GM23338 (cell line): ENCODE measurements around the gene DDI2. TPM values are rescaled to one million over a fixed set of nuclear protein-coding genes. Genes with fewer than 3 reads are reported as not detected.

Source experiments
- ATAC-seq: fragments of 200-7000 bp; cut with Tn5 transposase; 3 replicates; pipeline ENCODE4 v1.9.1; 2020
- DNase-seq: peaks from one replicate; pipeline ENCODE4 v3.0.0-alpha.2; 2015; ENCODE audit warnings: low spot score
- H2AFZ ChIP-seq: fragments of 200-600 bp; sonication (generic); 2 replicates; pipeline ENCODE4 v1.8.0; 2016; ENCODE audit warnings: antibody characterized with exemption, mild to moderate bottlenecking, moderate library complexity
- H3F3A ChIP-seq: fragments of 200-600 bp; sonication (generic); replicated peaks from 2 replicates; pipeline ENCODE4 v1.8.0; 2017; ENCODE audit warnings: antibody characterized with exemption, mixed run types, low read depth
- H3K27ac ChIP-seq: fragments of 200-600 bp; sonication (generic); 2 replicates; pipeline ENCODE4 v1.6.1; 2016; ENCODE audit warnings: low read depth
- H3K27me3 ChIP-seq: fragments of 200-600 bp; sonication (generic); 2 replicates; pipeline ENCODE4 v1.8.0; 2016; ENCODE audit warnings: mild to moderate bottlenecking, mixed run types, moderate library complexity; ENCODE audit not compliant: insufficient read depth
- H3K36me3 ChIP-seq: fragments of 200-600 bp; sonication (generic); 2 replicates; pipeline ENCODE4 v1.8.0; 2016; ENCODE audit warnings: mild to moderate bottlenecking; ENCODE audit not compliant: insufficient read depth
- H3K4me1 ChIP-seq: fragments of 200-600 bp; sonication (generic); 2 replicates; pipeline ENCODE4 v1.8.0; 2016; ENCODE audit warnings: mild to moderate bottlenecking, moderate library complexity; ENCODE audit not compliant: insufficient read depth
- H3K4me2 ChIP-seq: fragments of 200-600 bp; sonication (generic); 2 replicates; pipeline ENCODE4 v1.7.1; 2017; ENCODE audit warnings: mixed run types
- H3K4me3 ChIP-seq: fragments of 200-600 bp; sonication (generic); 2 replicates; pipeline ENCODE4 v1.6.1; 2016; ENCODE audit warnings: mixed run types
- H3K79me2 ChIP-seq: fragments of 200-600 bp; sonication (generic); replicated peaks from 2 replicates; pipeline ENCODE4 v1.8.0; 2017; ENCODE audit warnings: mild to moderate bottlenecking; ENCODE audit not compliant: insufficient read depth
- H3K9me2 ChIP-seq: fragments of 200-600 bp; sonication (generic); 2 replicates; pipeline ENCODE4 v1.8.0; 2017; ENCODE audit not compliant: insufficient read depth
- H4K20me1 ChIP-seq: fragments of 200-600 bp; sonication (generic); replicated peaks from 2 replicates; pipeline ENCODE4 v1.8.0; 2017; ENCODE audit warnings: mild to moderate bottlenecking; ENCODE audit not compliant: insufficient read depth
- H3K27ac Mint-ChIP-seq: 2 replicates; pipeline ENCODE4 v1.8.0; 2020; ENCODE audit warnings: inconsistent platforms, mild to moderate bottlenecking, moderate library complexity, mixed read lengths
- H3K27me3 Mint-ChIP-seq: 3 replicates; pipeline ENCODE4 v1.8.0; 2022; ENCODE audit warnings: low read depth, mild to moderate bottlenecking, moderate library complexity, mixed read lengths, inconsistent platforms; ENCODE audit not compliant: insufficient read depth, poor library complexity
- H3K36me3 Mint-ChIP-seq: 3 replicates; pipeline ENCODE4 v1.8.0; 2021; ENCODE audit warnings: low read depth, mild to moderate bottlenecking, inconsistent platforms, moderate library complexity, mixed read lengths
- H3K4me1 Mint-ChIP-seq: 3 replicates; pipeline ENCODE4 v1.8.0; 2020; ENCODE audit warnings: mild to moderate bottlenecking, inconsistent platforms, mixed read lengths
- H3K4me3 Mint-ChIP-seq: 3 replicates; pipeline ENCODE4 v1.8.0; 2021; ENCODE audit warnings: moderate library complexity, mild to moderate bottlenecking, inconsistent platforms, mixed read lengths
- H3K9me3 Mint-ChIP-seq: 3 replicates; pipeline ENCODE4 v1.8.0; 2020; ENCODE audit warnings: moderate library complexity, mild to moderate bottlenecking, inconsistent platforms, mixed read lengths
- CREB1 ChIP-seq: fragments of 250-450 bp; sonication (Bioruptor Pico); IDR thresholded peaks from 2 replicates; pipeline ENCODE4 v1.5.0; 2020; ENCODE audit warnings: low read depth, mild to moderate bottlenecking, moderate library complexity
- CTCF ChIP-seq, 2 experiments: fragments of 200-600 bp in 1 of 2; sonication (generic) in 1 of 2; conservative IDR thresholded peaks; 2 replicates each; pipeline versions ENCODE4 v1.5.1 to v1.6.1; 2016 to 2017; ENCODE audit warnings: antibody characterized with exemption in 2 of 2, low read depth in 2 of 2, mild to moderate bottlenecking in 2 of 2, moderate library complexity in 1 of 2
- ETS1 ChIP-seq: IDR thresholded peaks from 2 replicates; pipeline ENCODE4 v1.6.1; 2016; ENCODE audit warnings: antibody characterized with exemption
- EZH2 ChIP-seq: fragments of 200-600 bp; sonication (generic); IDR thresholded peaks from one replicate; pipeline ENCODE4 v1.8.0; 2017; ENCODE audit warnings: antibody characterized with exemption, mild to moderate bottlenecking, low read depth; ENCODE audit not compliant: unreplicated experiment
- EZH2phosphoT487 ChIP-seq: fragments of 200-600 bp; sonication (generic); IDR thresholded peaks from one replicate; pipeline ENCODE4 v1.8.1; 2018; ENCODE audit warnings: antibody characterized with exemption; ENCODE audit not compliant: unreplicated experiment
- JUNB ChIP-seq: IDR thresholded peaks from one replicate; pipeline ENCODE4 v1.6.1; 2016; ENCODE audit warnings: antibody characterized with exemption; ENCODE audit not compliant: unreplicated experiment
- NANOG ChIP-seq: IDR thresholded peaks from 2 replicates; pipeline ENCODE4 v1.6.1; 2016; ENCODE audit warnings: antibody characterized with exemption, borderline replicate concordance
- POLR2AphosphoS5 ChIP-seq: IDR thresholded peaks from 2 replicates; pipeline ENCODE4 v1.6.1; 2016; ENCODE audit warnings: antibody characterized with exemption, low read depth
- REST ChIP-seq: IDR thresholded peaks from one replicate; pipeline ENCODE4 v1.6.1; 2018; ENCODE audit warnings: antibody characterized with exemption; ENCODE audit not compliant: unreplicated experiment
- STAT1 ChIP-seq: IDR thresholded peaks from one replicate; pipeline ENCODE4 v1.6.1; 2016; ENCODE audit warnings: antibody characterized with exemption; ENCODE audit not compliant: unreplicated experiment
- ZNF114 ChIP-seq: fragments of 250-450 bp; sonication (Bioruptor Pico); IDR thresholded peaks from 2 replicates; pipeline ENCODE4 v1.5.0; 2020; ENCODE audit warnings: mild to moderate bottlenecking, moderate library complexity
- ZNF331 ChIP-seq: fragments of 250-450 bp; sonication (Bioruptor Pico); IDR thresholded peaks from 2 replicates; pipeline ENCODE4 v1.5.0; 2020; ENCODE audit warnings: low read depth, mild to moderate bottlenecking, moderate library complexity
- ZNF462 ChIP-seq: fragments of 250-450 bp; sonication (Bioruptor Pico); IDR thresholded peaks from 2 replicates; pipeline ENCODE4 v1.5.0; 2020; ENCODE audit warnings: mild to moderate bottlenecking, moderate library complexity
- polyA plus RNA-seq: library from polyadenylated mRNA; unstranded; fragments of >200 nt; fragmentation: Nextera tagmentation; extraction: Ambion mirVana; gene quantifications from 2 replicates; pipeline ENCODE4 v1.2.1, GENCODE V29; 2016
- total RNA-seq: library from RNA; depleted of rRNA; stranded (reverse); fragments of >200 nt; shearing (Covaris generic); gene quantifications from 2 replicates; pipeline ENCODE4 v1.2.3, GENCODE V29; 2014

Gene DDI2
- total and polyA plus RNA-seq, 2 experiments from 2014 or later, result 8.0 to 43.3 TPM

GRCh38 chr1:15639931-15640330 lies 22.7 kb downstream of the DDI2 start:
- Histone ChIP-seq H3K4me1 (no peaks in the 10 kb centered on the region), H4K20me1 (peaks cover 20% of the 10 kb centered on the region), H3F3A (peaks cover 9% of the 10 kb centered on the region; the same call in 1 of the 2 replicates), H3K4me3 (no peak overlapping the region), H3K27ac (no peak overlapping the region), H2AFZ (no peak overlapping the region), H3K4me2 (no peak overlapping the region), H3K79me2 (peaks cover 9% of the 10 kb centered on the region; the same call in 1 of the 2 replicates), H3K36me3 (peaks cover 59% of the 10 kb centered on the region), H3K9me2 (no peaks in the 10 kb centered on the region), H3K27me3 (no peaks in the 10 kb centered on the region)
- no peaks in the 10 kb centered on the region for H3K4me1 Mint-ChIP-seq
- peaks cover 2% of the 10 kb centered on the region for H3K27me3 Mint-ChIP-seq
- no peak for DNase-seq
- H3K4me3 Mint-ChIP-seq, result no peak overlapping the region
- no peak for ATAC-seq
- H3K9me3 Mint-ChIP-seq, result no peaks in the 10 kb centered on the region
- TF ChIP-seq CREB1 (CRISPR knock-in tag) (no peak), CTCF (conservative IDR thresholded peaks at IDR 0.05; ENCODE audit: low read depth in 2 of 2) (no peak), EZH2 (no peak), ZNF114 (CRISPR knock-in tag) (no peak), REST (no peak), EZH2phosphoT487 (no peak), NANOG (no peak), POLR2AphosphoS5 (no peak), ZNF462 (no peak), ZNF331 (no peak), ETS1 (no peak), JUNB (no peak), STAT1 (no peak)
- H3K27ac Mint-ChIP-seq, result no peak overlapping the region
- peaks cover 82% of the 10 kb centered on the region for H3K36me3 Mint-ChIP-seq
